Mononuclear cell (primary cell): ENCODE data around the gene KAZN. TPM values are rescaled to one million over a fixed set of nuclear protein-coding genes. Genes with fewer than 3 reads are reported as not detected.
"Not testable (repeated sequence)": the region's sequence is repeated elsewhere in the genome, so short reads cannot be mapped to it uniquely, and the experiment has no call there.

ENCODE experiments used
- H3K27me3 ChIP-seq: 2 replicates; pipeline ENCODE4 v1.6.0; 2011; ENCODE audit warnings: low read length, control low read depth; ENCODE audit not compliant: insufficient read depth
- H3K4me1 ChIP-seq: 2 replicates; pipeline ENCODE4 v1.5.1; 2011; ENCODE audit warnings: mild to moderate bottlenecking, low read length, control low read depth; ENCODE audit not compliant: insufficient read depth
- H3K4me3 ChIP-seq: 2 replicates; pipeline ENCODE4 v1.5.1; 2011; ENCODE audit warnings: mild to moderate bottlenecking, low read length, moderate library complexity
- H3K9me3 ChIP-seq: 2 replicates; pipeline ENCODE4 v1.5.1; 2011; ENCODE audit warnings: low read depth, mild to moderate bottlenecking, control low read depth, low read length
- total RNA-seq: library from RNA; depleted of rRNA; stranded (reverse); fragments of >200 nt; gene quantifications from one replicate; pipeline ENCODE4 v1.2.3, GENCODE V29; 2012

Gene KAZN
- total RNA-seq, 1 donor, result 0.31 TPM

- Histone ChIP-seq H3K4me1 (no peaks in the 10 kb centered on the region), H3K4me3 (no peak overlapping the region), H3K27me3 (no peaks in the 10 kb centered on the region), H3K9me3 (no peaks in the 10 kb centered on the region)
Observed at GRCh38 chr1:15028616-15029015, 430.1 kb downstream of the KAZN start.

- Histone ChIP-seq H3K9me3 (no peaks in the 10 kb centered on the region), H3K27me3 (no peaks in the 10 kb centered on the region), H3K4me3 (no peak overlapping the region), H3K4me1 (no peaks in the 10 kb centered on the region)
Observed at GRCh38 chr1:15029036-15029435, 430.6 kb downstream of the KAZN start.

- no peaks in the 10 kb centered on the region for H3K9me3 ChIP-seq
- H3K4me3 ChIP-seq, result no peak overlapping the region
- no peaks in the 10 kb centered on the region for H3K4me1 ChIP-seq
- H3K27me3 ChIP-seq, result no peaks in the 10 kb centered on the region
Observed at GRCh38 chr1:15029786-15030185, 431.3 kb downstream of the KAZN start.

- no peak overlapping the region for H3K4me3 ChIP-seq
- no peaks in the 10 kb centered on the region for H3K4me1 ChIP-seq
- H3K9me3 ChIP-seq, result no peaks in the 10 kb centered on the region
- H3K27me3 ChIP-seq, result no peaks in the 10 kb centered on the region
Observed at GRCh38 chr1:15031251-15031933, 432.9 kb downstream of the KAZN start.

GRCh38 chr1:15033264-15033663 lies 434.8 kb downstream of the KAZN start:
- Histone ChIP-seq H3K4me1 (no peaks in the 10 kb centered on the region), H3K9me3 (no peaks in the 10 kb centered on the region), H3K27me3 (no peaks in the 10 kb centered on the region)

GRCh38 chr1:15034656-15035055 lies 436.2 kb downstream of the KAZN start:
- H3K4me1 ChIP-seq, result no peaks in the 10 kb centered on the region
- H3K4me3 ChIP-seq, result no peak overlapping the region
- H3K9me3 ChIP-seq, result no peaks in the 10 kb centered on the region
- H3K27me3 ChIP-seq, result no peaks in the 10 kb centered on the region

More at GRCh38 chr1:15033264-15033663, 434.8 kb downstream of the KAZN start:
- no peak overlapping the region for H3K4me3 ChIP-seq

GRCh38 chr1:15035236-15035635 lies 436.8 kb downstream of the KAZN start:
- no peaks in the 10 kb centered on the region for H3K4me1 ChIP-seq
- H3K9me3 ChIP-seq, result no peaks in the 10 kb centered on the region
- no peaks in the 10 kb centered on the region for H3K27me3 ChIP-seq
- H3K4me3 ChIP-seq, result no peak overlapping the region

GRCh38 chr1:15036101-15036500 lies 437.6 kb downstream of the KAZN start:
- no peaks in the 10 kb centered on the region for H3K27me3 ChIP-seq
- H3K4me1 ChIP-seq, result no peaks in the 10 kb centered on the region
- H3K9me3 ChIP-seq, result no peaks in the 10 kb centered on the region
- no peak overlapping the region for H3K4me3 ChIP-seq

GRCh38 chr1:15038232-15039016 lies 439.9 kb downstream of the KAZN start:
- H3K4me3 ChIP-seq, result no peak overlapping the region
- H3K4me1 ChIP-seq, result no peaks in the 10 kb centered on the region
- no peaks in the 10 kb centered on the region for H3K27me3 ChIP-seq
- no peaks in the 10 kb centered on the region for H3K9me3 ChIP-seq

- H3K27me3 ChIP-seq, result no peaks in the 10 kb centered on the region
- H3K4me1 ChIP-seq, result no peaks in the 10 kb centered on the region
- H3K9me3 ChIP-seq, result no peaks in the 10 kb centered on the region
- no peak overlapping the region for H3K4me3 ChIP-seq
Observed at GRCh38 chr1:15039017-15039648, 440.6 kb downstream of the KAZN start.

- no peaks in the 10 kb centered on the region for H3K9me3 ChIP-seq
- H3K4me1 ChIP-seq, result no peaks in the 10 kb centered on the region
Observed at GRCh38 chr1:15039901-15040300, 441.4 kb downstream of the KAZN start.

GRCh38 chr1:15040685-15041084 lies 442.2 kb downstream of the KAZN start:
- H3K4me1 ChIP-seq, H3K4me3 ChIP-seq, H3K27me3 ChIP-seq, H3K9me3 ChIP-seq: not testable (repeated sequence)

More at GRCh38 chr1:15039901-15040300, 441.4 kb downstream of the KAZN start:
- Histone ChIP-seq H3K27me3 (no peaks in the 10 kb centered on the region), H3K4me3 (no peak overlapping the region)

- no peaks in the 10 kb centered on the region for H3K4me1 ChIP-seq
- no peak overlapping the region for H3K4me3 ChIP-seq
- no peaks in the 10 kb centered on the region for H3K9me3 ChIP-seq
- H3K27me3 ChIP-seq, result no peaks in the 10 kb centered on the region
Observed at GRCh38 chr1:15042866-15043265, 444.4 kb downstream of the KAZN start.

- Histone ChIP-seq H3K27me3 (no peaks in the 10 kb centered on the region), H3K4me3 (no peak overlapping the region), H3K9me3 (no peaks in the 10 kb centered on the region), H3K4me1 (no peaks in the 10 kb centered on the region)
Observed at GRCh38 chr1:15043934-15044333, 445.4 kb downstream of the KAZN start.

- Histone ChIP-seq H3K27me3 (no peaks in the 10 kb centered on the region), H3K4me3 (no peak overlapping the region), H3K4me1 (no peaks in the 10 kb centered on the region), H3K9me3 (no peaks in the 10 kb centered on the region)
Observed at GRCh38 chr1:15045123-15045522, 446.6 kb downstream of the KAZN start.
